GM23248 (cell line): Measurements from ENCODE around the gene NAA20. TPM values are rescaled to one million over a fixed set of nuclear protein-coding genes. Genes with fewer than 3 reads are reported as not detected.
"Not testable (repeated sequence)": the region's sequence is repeated elsewhere in the genome, so short reads cannot be mapped to it uniquely, and the experiment has no call there.

Experiments
- DNase-seq: peaks from one replicate; pipeline ENCODE4 v3.0.0-alpha.2; 2015
- H2AFZ ChIP-seq: fragments of 200-600 bp; sonication (generic); 2 replicates; pipeline ENCODE4 v1.6.1; 2016; ENCODE audit warnings: antibody characterized with exemption
- H3F3A ChIP-seq: fragments of 200-600 bp; sonication (generic); 2 replicates; pipeline ENCODE4 v1.6.1; 2016; ENCODE audit warnings: mild to moderate bottlenecking, antibody characterized with exemption, mixed run types; ENCODE audit not compliant: insufficient read depth
- H3K27ac ChIP-seq: fragments of 200-600 bp; sonication (generic); 2 replicates; pipeline ENCODE4 v1.5.1; 2016; ENCODE audit warnings: mild to moderate bottlenecking
- H3K27me3 ChIP-seq: fragments of 200-600 bp; sonication (generic); replicated peaks from 2 replicates; pipeline ENCODE4 v1.6.1; 2016; ENCODE audit warnings: mild to moderate bottlenecking; ENCODE audit not compliant: insufficient read depth
- H3K36me3 ChIP-seq: fragments of 200-600 bp; sonication (generic); 2 replicates; pipeline ENCODE4 v1.6.1; 2016; ENCODE audit warnings: low read depth, mild to moderate bottlenecking
- H3K4me1 ChIP-seq: fragments of 200-600 bp; sonication (generic); 2 replicates; pipeline ENCODE4 v1.6.1; 2016; ENCODE audit warnings: mild to moderate bottlenecking; ENCODE audit not compliant: insufficient read depth
- H3K4me2 ChIP-seq: fragments of 200-600 bp; sonication (generic); one replicate; pipeline ENCODE4 v1.6.1; 2016; ENCODE audit warnings: mild to moderate bottlenecking; ENCODE audit not compliant: unreplicated experiment
- H3K4me3 ChIP-seq: fragments of 200-600 bp; sonication (generic); 2 replicates; pipeline ENCODE4 v1.5.1; 2016; ENCODE audit warnings: mild to moderate bottlenecking
- H3K79me2 ChIP-seq: fragments of 200-600 bp; sonication (generic); 2 replicates; pipeline ENCODE4 v1.6.1; 2016; ENCODE audit warnings: mild to moderate bottlenecking; ENCODE audit not compliant: insufficient read depth
- H3K9ac ChIP-seq: fragments of 200-600 bp; sonication (generic); 2 replicates; pipeline ENCODE4 v1.6.1; 2016; ENCODE audit warnings: mild to moderate bottlenecking
- H3K9me2 ChIP-seq: fragments of 200-600 bp; sonication (generic); 2 replicates; pipeline ENCODE4 v1.6.1; 2016; ENCODE audit warnings: mixed run types, mild to moderate bottlenecking, moderate library complexity; ENCODE audit not compliant: insufficient read depth
- H3K9me3 ChIP-seq: fragments of 200-600 bp; sonication (generic); one replicate; pipeline ENCODE4 v1.6.1; 2017; ENCODE audit warnings: low read depth
- H4K20me1 ChIP-seq: fragments of 200-600 bp; sonication (generic); 2 replicates; pipeline ENCODE4 v1.6.0; 2016; ENCODE audit not compliant: insufficient read depth
- EZH2 ChIP-seq: fragments of 200-600 bp; sonication (generic); IDR thresholded peaks from 2 replicates; pipeline ENCODE4 v1.6.1; 2018; ENCODE audit warnings: antibody characterized with exemption, mild to moderate bottlenecking; ENCODE audit not compliant: insufficient read depth, poor library complexity, severe bottlenecking
- EZH2phosphoT487 ChIP-seq: fragments of 200-600 bp; sonication (generic); IDR thresholded peaks from 2 replicates; pipeline ENCODE4 v1.6.1; 2018; ENCODE audit warnings: antibody characterized with exemption, moderate library complexity, mild to moderate bottlenecking, low read depth; ENCODE audit not compliant: insufficient read depth
- WGBS, 2 experiments: methylation state at CpG; one replicate each; pipeline ENCODE4 v1.1.6; 2015 to 2017; ENCODE audit warnings: low lambda C conversion rate in 2 of 2, low coverage in 1 of 2; ENCODE audit errors: missing lambda C conversion rate in 2 of 2; 5-methylcytosine and 5-hydroxymethylcytosine counted together
- in situ Hi-C: fragments of 300-500 bp; cut with MboI; formaldehyde crosslinking; loops from 2 replicates; pipeline ENCODE4 v1.15.0; 2020
- polyA plus RNA-seq: library from polyadenylated mRNA; unstranded; fragments of >200 nt; fragmentation: Nextera tagmentation; extraction: Ambion mirVana; gene quantifications from 2 replicates; pipeline ENCODE4 v1.2.1, GENCODE V29; 2016
- total RNA-seq: library from RNA; depleted of rRNA; stranded (reverse); fragments of >200 nt; shearing (Covaris generic); gene quantifications from 2 replicates; pipeline ENCODE4 v1.2.3, GENCODE V29; 2014

NAA20 gene
- total and polyA plus RNA-seq, 2 experiments from 2014 or later, result 66.4 to 163 TPM

GRCh38 chr20:20000211-20000968, 16.8 kb upstream of the NAA20 start:
- DNase-seq, result no peak
- no peak overlapping the region for H2AFZ ChIP-seq
- H3K4me3 ChIP-seq, result no peak overlapping the region
- no peak for TF ChIP-seq EZH2phosphoT487
- no peak for TF ChIP-seq EZH2
- H3K36me3 ChIP-seq, result peaks cover 40% of the 10 kb centered on the region
- no peaks in the 10 kb centered on the region for H3K9me3 ChIP-seq
- no peak overlapping the region for H3K4me2 ChIP-seq
- H3K79me2 ChIP-seq, result peaks cover 78% of the 10 kb centered on the region
- H3F3A ChIP-seq, result peaks cover 54% of the 10 kb centered on the region
- H4K20me1 ChIP-seq, result no peaks in the 10 kb centered on the region
- H3K4me1 ChIP-seq, result peaks cover 24% of the 10 kb centered on the region
- H3K9me2 ChIP-seq, result no peaks in the 10 kb centered on the region
- no peak overlapping the region for H3K27ac ChIP-seq
- in situ Hi-C loops, result loop anchor here (10.0 kb wide), 1 partner anchor 316 kb away; no protein-coding TSS in a partner anchor
- 84 to 89% methylated on average over 14 of the region's 14 CpGs for WGBS, 2 experiments
- no peaks in the 10 kb centered on the region for H3K27me3 ChIP-seq
- no peak overlapping the region for H3K9ac ChIP-seq

- no peak for TF ChIP-seq EZH2phosphoT487
- TF ChIP-seq EZH2, result no peak
- WGBS, 2 experiments, result 86 to 87% methylated on average over 9 of the region's 9 CpGs
- H3K27ac ChIP-seq, result peak overlapping the region; percentile 25
- no peak for DNase-seq
- no peaks in the 10 kb centered on the region for H3K9me3 ChIP-seq
- peaks cover 21% of the 10 kb centered on the region for H3K4me1 ChIP-seq
- no peaks in the 10 kb centered on the region for H3K27me3 ChIP-seq
- peaks cover 57% of the 10 kb centered on the region for H3F3A ChIP-seq
- no peaks in the 10 kb centered on the region for H3K9me2 ChIP-seq
- in situ Hi-C loops, result loop anchor here (10.0 kb wide), 1 partner anchor 318 kb away; no protein-coding TSS in a partner anchor
- H3K9ac ChIP-seq, result 0 out of 2 replicates have a peak overlapping the region, but pooled peaks have one; percentile 9
- peaks cover 58% of the 10 kb centered on the region for H3K79me2 ChIP-seq
- no peak overlapping the region for H2AFZ ChIP-seq
- peak overlapping the region; percentile 32 for H3K4me2 ChIP-seq
- H3K4me3 ChIP-seq, result no peak overlapping the region
- H4K20me1 ChIP-seq, result no peaks in the 10 kb centered on the region
- H3K36me3 ChIP-seq, result peaks cover 40% of the 10 kb centered on the region
Measured at GRCh38 chr20:20002101-20002998, 14.8 kb upstream of the NAA20 start.

- Histone ChIP-seq H3K9me3 (no peaks in the 10 kb centered on the region), H3K4me2 (peak overlapping the region; percentile 32), H3K27me3 (no peaks in the 10 kb centered on the region), H3K27ac (peak overlapping the region; percentile 25), H3K36me3 (peaks cover 31% of the 10 kb centered on the region), H3K79me2 (peaks cover 49% of the 10 kb centered on the region), H3K4me1 (peaks cover 21% of the 10 kb centered on the region), H2AFZ (no peak overlapping the region), H4K20me1 (no peaks in the 10 kb centered on the region), H3K9me2 (no peaks in the 10 kb centered on the region), H3K4me3 (no peak overlapping the region), H3F3A (peaks cover 57% of the 10 kb centered on the region), H3K9ac (peak overlapping the region; percentile 9; the same call in 1 of the 2 replicates)
- TF ChIP-seq EZH2phosphoT487 (no peak), EZH2 (no peak)
- 35 to 37% methylated on average over 23 of the region's 23 CpGs for WGBS, 2 experiments
- in situ Hi-C loops, result loop anchor here (10.0 kb wide), 1 partner anchor 318 kb away; no protein-coding TSS in a partner anchor
- peak; percentile 52 for DNase-seq
Measured at GRCh38 chr20:20003031-20003954, 13.9 kb upstream of the NAA20 start.

- H3K4me2 ChIP-seq, result peak overlapping the region; percentile 32
- H2AFZ ChIP-seq, H3K4me3 ChIP-seq, H3K9me3 ChIP-seq, DNase-seq, H3K27me3 ChIP-seq, H4K20me1 ChIP-seq, H3K9me2 ChIP-seq: not testable (repeated sequence)
- peaks cover 57% of the 10 kb centered on the region for H3F3A ChIP-seq
- peaks cover 42% of the 10 kb centered on the region for H3K79me2 ChIP-seq
- H3K9ac ChIP-seq, result peak overlapping the region; percentile 9; the same call in 1 of the 2 replicates
- WGBS, 2 experiments, result 75 to 76% methylated on average over 6 of the region's 6 CpGs
- peaks cover 21% of the 10 kb centered on the region for H3K4me1 ChIP-seq
- peaks cover 28% of the 10 kb centered on the region for H3K36me3 ChIP-seq
- in situ Hi-C loops, result loop anchor here (10.0 kb wide), 1 partner anchor 319 kb away; no protein-coding TSS in a partner anchor
- peak overlapping the region; percentile 25 for H3K27ac ChIP-seq
Measured at GRCh38 chr20:20003955-20004322, 13.2 kb upstream of the NAA20 start.
